ENCODE results near the gene LIX1.

- TF ChIP-seq CTCF (IDR thresholded peaks at IDR 0.05 in 8 of 11, conservative IDR thresholded peaks at IDR 0.05 in 3 of 11) (no peak), POLR2AphosphoS5 (IDR thresholded peaks at IDR 0.05) (no peak)
Observed at GRCh38 chr5:97087138-97087537, 55.3 kb downstream of the LIX1 start.

Measured in spleen (tissue), 7 donors.